Measurements from ENCODE around the gene SLC25A29.

- TF ChIP-seq EZH2 (IDR thresholded peaks at IDR 0.05; ENCODE audit: borderline replicate concordance, low read length) (no peak), CTCF (conservative IDR thresholded peaks at IDR 0.05 in 1 of 2, IDR thresholded peaks at IDR 0.05 in 1 of 2; ENCODE audit: extremely low read depth in 1 of 2, insufficient read depth in 1 of 2, low read depth in 1 of 2, low read length in 2 of 2) (no peak)
Measured at GRCh38 chr14:100299238-100299560, 7.0 kb downstream of the SLC25A29 start.
